Activated B cell treated with CpG ODN at 0.5 μM for 24 hours (primary cell): ENCODE data around the gene CABLES2. TPM values are rescaled to one million over a fixed set of nuclear protein-coding genes. Genes with fewer than 3 reads are reported as not detected.

Source experiments
- ATAC-seq: fragments of 200-7000 bp; cut with Tn5 transposase; one replicate; pipeline ENCODE4 v1.10.0; 2021; ENCODE audit warnings: low read depth, mild to moderate bottlenecking, moderate library complexity
- CTCF ChIA-PET: fragments of 350-600 bp; sonication (Branson Sonifier 250); formaldehyde crosslinking; loops from one replicate; lab custom pipeline; 2021; ENCODE audit warnings: antibody characterized with exemption; lab: Charles Lee
- POLR2A ChIA-PET: fragments of 350-600 bp; sonication (Branson Sonifier 250); formaldehyde crosslinking; loops from one replicate; lab custom pipeline; 2021; ENCODE audit warnings: antibody characterized with exemption; lab: Charles Lee
- DNase-seq: peaks from one replicate; pipeline ENCODE4 v3.0.0; 2022
- H3K27ac Mint-ChIP-seq: one replicate; pipeline ENCODE4 v1.8.0; 2020; ENCODE audit warnings: mixed read lengths
- H3K27me3 Mint-ChIP-seq: one replicate; pipeline ENCODE4 v1.8.0; 2021; ENCODE audit warnings: mixed read lengths
- H3K36me3 Mint-ChIP-seq: one replicate; pipeline ENCODE4 v1.8.0; 2021; ENCODE audit warnings: low read depth, mixed read lengths
- H3K4me1 Mint-ChIP-seq: one replicate; pipeline ENCODE4 v1.8.0; 2021; ENCODE audit warnings: mixed read lengths
- H3K4me3 Mint-ChIP-seq: one replicate; pipeline ENCODE4 v1.8.0; 2020; ENCODE audit warnings: mild to moderate bottlenecking, mixed read lengths
- H3K9me3 Mint-ChIP-seq: one replicate; pipeline ENCODE4 v1.8.0; 2020; ENCODE audit warnings: mixed read lengths
- CTCF ChIP-seq: fragments of 200-600 bp; IDR thresholded peaks from one replicate; pipeline ENCODE4 v1.8.0; 2022; ENCODE audit warnings: antibody characterized with exemption, mild to moderate bottlenecking
- intact Hi-C: fragments of 100-400 bp; cut with micrococcal nuclease; formaldehyde crosslinking; loops from one replicate; pipeline ENCODE4 v1.15.1; 2024
- total RNA-seq: library from RNA; stranded (reverse); gene quantifications from 2 replicates; pipeline ENCODE4 v1.2.3, GENCODE V29; 2022

The CABLES2 gene
- total RNA-seq, 1 donor from 2014 or later = 6.6 TPM

DNA sequence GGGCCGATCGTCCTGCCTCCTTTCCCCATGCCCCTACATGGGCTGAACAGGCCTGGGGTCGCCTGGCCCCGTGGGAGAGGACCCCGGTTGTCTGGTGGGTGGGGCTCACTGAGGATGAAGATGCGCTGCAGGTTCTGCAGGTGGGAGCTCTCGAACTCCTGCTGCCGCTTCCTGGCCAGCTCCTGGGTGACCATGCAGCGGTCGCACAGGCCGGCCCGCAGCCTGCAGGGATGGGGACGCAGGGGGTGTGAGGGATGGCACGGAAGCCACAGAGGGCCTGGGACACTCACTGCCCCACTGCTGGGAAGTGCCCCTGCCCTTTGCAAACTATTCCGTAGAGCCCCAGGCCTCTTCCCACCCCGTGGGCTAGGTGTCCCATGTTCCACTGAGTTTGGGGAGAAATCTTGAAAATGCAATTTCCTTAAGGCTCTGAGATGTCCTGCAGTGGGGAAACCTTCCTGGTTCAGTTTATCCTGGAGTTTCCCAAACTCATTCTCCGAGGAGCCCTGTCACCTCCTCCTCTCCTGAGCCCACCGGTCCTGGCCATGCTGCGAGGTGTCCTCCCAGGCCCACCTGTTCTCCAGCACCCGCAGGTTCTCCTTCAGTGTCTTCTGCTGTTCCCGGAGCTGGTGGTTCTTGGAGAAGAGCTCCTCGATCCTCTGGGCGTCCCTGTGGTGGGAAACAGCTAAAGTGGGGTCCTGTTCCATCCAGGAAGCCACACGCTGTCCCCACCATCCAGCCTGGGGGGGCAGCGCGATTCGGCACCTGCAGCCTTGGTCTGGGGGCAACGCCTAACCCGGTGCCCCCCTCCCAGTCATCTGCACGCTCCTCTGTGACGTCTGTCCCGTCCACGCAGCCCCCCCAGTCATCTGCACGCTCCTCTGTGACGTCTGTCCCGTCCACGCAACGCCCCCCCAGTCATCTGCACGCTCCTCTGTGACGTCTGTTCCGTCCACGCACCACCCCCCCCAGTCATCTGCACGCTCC lies 9.9 kb upstream of the CABLES2 start:
- Mint-ChIP-seq H3K4me3 (no peak overlapping the region), H3K4me1 (no peaks in the 10 kb centered on the region), H3K9me3 (no peaks in the 10 kb centered on the region)

DNA sequence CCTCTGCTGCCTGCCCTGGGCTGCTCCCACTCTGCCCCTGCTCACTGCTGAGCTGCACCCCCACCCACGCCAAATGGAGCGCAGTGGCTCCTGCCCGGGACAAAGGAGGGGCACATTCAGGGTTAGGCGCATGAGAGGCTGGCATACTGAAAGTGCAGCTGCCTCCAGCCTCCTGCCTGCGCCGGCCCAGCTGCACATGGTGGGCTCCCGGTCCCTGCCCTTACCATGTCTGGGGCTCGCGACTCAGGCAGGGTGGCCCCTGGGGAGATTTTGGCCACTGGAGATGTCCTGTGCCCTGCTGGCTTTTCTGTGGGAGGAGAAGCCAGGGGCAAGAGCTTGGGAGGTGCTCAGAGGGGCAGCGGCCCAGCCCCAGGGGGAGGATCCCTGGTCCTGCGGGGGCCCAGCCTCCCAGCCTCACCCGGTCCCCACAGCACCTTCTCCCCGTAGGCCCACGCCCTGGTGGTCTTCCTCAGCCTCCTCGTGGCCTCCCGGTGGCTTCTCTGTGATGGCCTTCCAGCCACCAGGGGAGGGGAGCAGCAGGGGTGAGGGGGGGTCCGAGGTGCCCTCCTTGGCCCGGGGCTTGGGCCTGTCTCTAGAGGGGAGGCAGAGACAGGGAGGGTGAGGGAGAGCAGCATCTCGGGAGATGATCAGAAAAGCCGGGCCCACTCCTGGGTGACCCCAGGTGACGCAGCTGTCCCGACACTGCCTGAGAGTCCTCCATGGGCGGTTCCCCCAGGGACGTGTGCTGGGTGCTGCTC lies 8.4 kb upstream of the CABLES2 start:
- ChIA-PET CTCF (no interaction called here), POLR2A (no interaction called here)
- TF ChIP-seq CTCF = no peak
- H3K36me3 Mint-ChIP-seq = no peaks in the 10 kb centered on the region
- H3K27me3 Mint-ChIP-seq = no peaks in the 10 kb centered on the region
- no peak for ATAC-seq
- no peak overlapping the region for H3K27ac Mint-ChIP-seq
- H3K4me3 Mint-ChIP-seq = no peak overlapping the region
- no peaks in the 10 kb centered on the region for H3K4me1 Mint-ChIP-seq
- intact Hi-C loops = no loop called here
- no peaks in the 10 kb centered on the region for H3K9me3 Mint-ChIP-seq
- no peak for DNase-seq

More for the DNA sequence above, 9.9 kb upstream of the CABLES2 start:
- H3K27me3 Mint-ChIP-seq = no peaks in the 10 kb centered on the region
- POLR2A ChIA-PET = no interaction called here
- no peak for TF ChIP-seq CTCF
- H3K27ac Mint-ChIP-seq = no peak overlapping the region
- CTCF ChIA-PET = no interaction called here
- DNase-seq (no peak), ATAC-seq (no peak)
- intact Hi-C loops = no loop called here
- no peaks in the 10 kb centered on the region for H3K36me3 Mint-ChIP-seq

DNA sequence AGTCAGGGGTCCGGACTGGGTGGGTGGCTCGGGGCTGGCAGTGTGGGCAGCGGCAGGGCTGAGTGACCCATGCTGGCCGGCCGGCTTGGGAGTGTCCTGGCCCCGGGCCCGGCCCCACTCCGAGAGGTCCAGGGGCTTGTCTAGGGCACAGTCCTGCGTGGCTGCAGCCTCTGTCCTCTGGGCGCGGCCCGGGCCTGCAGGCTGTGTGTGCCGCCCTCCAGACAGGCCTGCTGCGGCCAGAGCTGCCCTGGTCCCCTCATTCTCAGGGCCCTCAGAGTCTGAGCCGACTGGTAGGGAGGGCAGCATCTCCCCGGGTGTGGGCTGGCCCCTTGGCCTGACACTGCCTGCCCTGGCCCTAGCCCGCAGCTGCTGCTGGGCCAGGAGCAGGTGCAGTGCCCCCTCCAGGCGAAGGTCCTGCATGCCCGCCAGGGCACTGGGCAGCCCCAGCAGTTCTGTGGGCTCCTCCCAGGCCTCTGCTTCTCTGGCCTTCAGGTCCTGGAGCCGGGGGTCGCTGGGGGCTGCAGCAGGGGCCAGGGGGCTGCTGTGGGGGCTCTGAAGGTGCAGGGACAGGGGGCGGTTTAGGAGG lies 6.9 kb upstream of the CABLES2 start:
- Mint-ChIP-seq H3K4me3 (no peak overlapping the region), H3K27ac (no peak overlapping the region), H3K27me3 (no peaks in the 10 kb centered on the region), H3K36me3 (no peaks in the 10 kb centered on the region), H3K4me1 (peaks cover 10% of the 10 kb centered on the region), H3K9me3 (no peaks in the 10 kb centered on the region)
- ChIA-PET CTCF (no interaction called here), POLR2A (no interaction called here)
- no peak for ATAC-seq
- TF ChIP-seq CTCF = no peak
- no peak for DNase-seq
- intact Hi-C loops = no loop called here

GRCh38 chr20:62413025-62413570 lies 6.0 kb upstream of the CABLES2 start:
- ATAC-seq = no peak
- ChIA-PET CTCF (no interaction called here), POLR2A (no interaction called here)
- peaks cover 10% of the 10 kb centered on the region for H3K4me1 Mint-ChIP-seq
- intact Hi-C loops = no loop called here
- H3K9me3 Mint-ChIP-seq = no peaks in the 10 kb centered on the region
- no peak overlapping the region for H3K4me3 Mint-ChIP-seq
- no peak for DNase-seq
- H3K36me3 Mint-ChIP-seq = no peaks in the 10 kb centered on the region
- TF ChIP-seq CTCF = no peak
- no peak overlapping the region for H3K27ac Mint-ChIP-seq
- H3K27me3 Mint-ChIP-seq = no peaks in the 10 kb centered on the region
